Loucy (cell line): ENCODE measurements around the gene ZSWIM7.

Experiments
- H2AFZ ChIP-seq: fragments of 200-600 bp; sonication (generic); 2 replicates; pipeline ENCODE4 v1.6.0; 2016; ENCODE audit warnings: antibody characterized with exemption, mild to moderate bottlenecking, low read length, moderate library complexity
- H3F3A ChIP-seq: fragments of 200-600 bp; 2 replicates; pipeline ENCODE4 v1.6.0; 2016; ENCODE audit warnings: antibody characterized with exemption, low read depth, mild to moderate bottlenecking
- H3K27me3 ChIP-seq: fragments of 200-600 bp; sonication (generic); 2 replicates; pipeline ENCODE4 v1.6.1; 2014; ENCODE audit warnings: low read length, mild to moderate bottlenecking; ENCODE audit not compliant: insufficient read depth, poor library complexity, severe bottlenecking
- H3K36me3 ChIP-seq: fragments of 200-600 bp; sonication (generic); 2 replicates; pipeline ENCODE4 v1.6.1; 2016; ENCODE audit warnings: low read length; ENCODE audit not compliant: insufficient read depth
- H3K4me1 ChIP-seq: fragments of 200-600 bp; sonication (generic); 2 replicates; pipeline ENCODE4 v1.5.1; 2014; ENCODE audit warnings: low read length, mild to moderate bottlenecking; ENCODE audit not compliant: insufficient read depth, poor library complexity, severe bottlenecking
- H3K4me2 ChIP-seq: fragments of 200-600 bp; sonication (generic); 2 replicates; pipeline ENCODE4 v1.6.0; 2014; ENCODE audit warnings: antibody characterized with exemption, low read length, low read depth, mild to moderate bottlenecking; ENCODE audit not compliant: poor library complexity, severe bottlenecking
- H3K4me3 ChIP-seq: fragments of 200-600 bp; sonication (generic); 2 replicates; pipeline ENCODE4 v1.5.1; 2014; ENCODE audit warnings: low read length, mild to moderate bottlenecking, mixed read lengths; ENCODE audit not compliant: poor library complexity, severe bottlenecking
- H3K79me2 ChIP-seq: fragments of 200-600 bp; sonication (generic); 2 replicates; pipeline ENCODE4 v1.6.1; 2014; ENCODE audit warnings: low read length; ENCODE audit not compliant: insufficient read depth
- H3K9ac ChIP-seq: fragments of 200-600 bp; sonication (generic); 2 replicates; pipeline ENCODE4 v1.6.0; 2014; ENCODE audit warnings: mild to moderate bottlenecking, low read depth, low read length, moderate library complexity; ENCODE audit not compliant: poor library complexity, severe bottlenecking
- H3K9me2 ChIP-seq: fragments of 200-600 bp; sonication (generic); replicated peaks from 2 replicates; pipeline ENCODE4 v1.6.1; 2016; ENCODE audit warnings: low read depth, low read length, mixed read lengths
- H3K9me3 ChIP-seq: fragments of 200-600 bp; sonication (generic); 2 replicates; pipeline ENCODE4 v1.6.1; 2014; ENCODE audit warnings: mild to moderate bottlenecking, antibody characterized with exemption, low read length, low read depth; ENCODE audit not compliant: insufficient read depth
- H4K20me1 ChIP-seq: fragments of 200-600 bp; sonication (generic); 2 replicates; pipeline ENCODE4 v1.6.0; 2014; ENCODE audit warnings: antibody characterized with exemption, low read length, mild to moderate bottlenecking; ENCODE audit not compliant: insufficient read depth, poor library complexity, severe bottlenecking
- CTCF ChIP-seq: fragments of 200-600 bp; sonication (generic); conservative IDR thresholded peaks from 2 replicates; pipeline ENCODE4 v1.5.1; 2014; ENCODE audit warnings: mild to moderate bottlenecking, antibody characterized with exemption, low read length
- EZH2phosphoT487 ChIP-seq: fragments of 200-600 bp; IDR thresholded peaks from 2 replicates; pipeline ENCODE4 v1.6.1; 2018; ENCODE audit warnings: antibody characterized with exemption, mild to moderate bottlenecking, moderate library complexity, borderline replicate concordance

The ZSWIM7 gene

GRCh38 chr17:16005636-16006035, 6.1 kb upstream of the ZSWIM7 start:
- Histone ChIP-seq H2AFZ (no peak overlapping the region), H3K4me1 (peaks cover 38% of the 10 kb centered on the region), H3K4me2 (no peak overlapping the region), H3K9ac (no peak overlapping the region), H3K9me3 (no peaks in the 10 kb centered on the region), H4K20me1 (peaks cover 9% of the 10 kb centered on the region), H3K36me3 (peaks cover 62% of the 10 kb centered on the region; the same call in 1 of the 2 replicates), H3K79me2 (peaks cover 25% of the 10 kb centered on the region), H3K4me3 (no peak overlapping the region), H3K9me2 (no peaks in the 10 kb centered on the region), H3F3A (no peaks in the 10 kb centered on the region), H3K27me3 (no peaks in the 10 kb centered on the region)
- TF ChIP-seq EZH2phosphoT487 (no peak), CTCF (no peak)

- Histone ChIP-seq H3K4me2 (no peak overlapping the region), H3F3A (peaks cover 4% of the 10 kb centered on the region; the same call in 1 of the 2 replicates), H3K9me2 (no peaks in the 10 kb centered on the region), H4K20me1 (peaks cover 16% of the 10 kb centered on the region), H3K79me2 (peaks cover 33% of the 10 kb centered on the region), H3K4me1 (peaks cover 41% of the 10 kb centered on the region), H3K27me3 (no peaks in the 10 kb centered on the region), H3K9me3 (no peaks in the 10 kb centered on the region), H3K36me3 (peaks cover 58% of the 10 kb centered on the region; the same call in 1 of the 2 replicates), H3K4me3 (no peak overlapping the region), H3K9ac (no peak overlapping the region), H2AFZ (no peak overlapping the region)
- TF ChIP-seq EZH2phosphoT487: no peak
These were observed 4.3 kb upstream of the ZSWIM7 start for GRCh38 chr17:16003841-16004240.

- H4K20me1 ChIP-seq: peaks cover 16% of the 10 kb centered on the region
These were observed 3.3 kb upstream of the ZSWIM7 start for GRCh38 chr17:16002708-16003260.

More at GRCh38 chr17:16002708-16003260, 3.3 kb upstream of the ZSWIM7 start:
- Histone ChIP-seq H3K4me2 (peak overlapping the region; percentile 96), H3K9ac (no peak overlapping the region), H3K27me3 (no peaks in the 10 kb centered on the region), H3K4me3 (peak overlapping the region; percentile 98), H2AFZ (no peak overlapping the region), H3K9me3 (no peaks in the 10 kb centered on the region), H3K9me2 (no peaks in the 10 kb centered on the region), H3K79me2 (peaks cover 33% of the 10 kb centered on the region), H3F3A (peaks cover 5% of the 10 kb centered on the region; the same call in 1 of the 2 replicates), H3K36me3 (peaks cover 48% of the 10 kb centered on the region; the same call in 1 of the 2 replicates), H3K4me1 (peaks cover 37% of the 10 kb centered on the region)
- TF ChIP-seq EZH2phosphoT487 (no peak), CTCF (no peak)
